Aorta (tissue), 5 donors: ENCODE results near the gene ERBIN. TPM values are rescaled to one million over a fixed set of nuclear protein-coding genes. Genes with fewer than 3 reads are reported as not detected.

Source experiments
- ATAC-seq: fragments of 200-7000 bp; cut with Tn5 transposase; one replicate; pipeline ENCODE4 v1.9.1; 2022; ENCODE audit warnings: moderate library complexity; ENCODE audit not compliant: low FRiP score
- DNase-seq, 2 donors: peaks; one replicate each; pipeline ENCODE4 v3.0.0-alpha.2; 2020
- H3K27ac ChIP-seq, 2 donors: one replicate each; pipeline ENCODE4 v1.5.1; 2013; ENCODE audit warnings: low read length in 2 of 2, mild to moderate bottlenecking in 2 of 2, moderate library complexity in 2 of 2, control low read depth in 1 of 2, inconsistent platforms in 1 of 2, low read depth in 1 of 2
- H3K27me3 ChIP-seq, 2 donors: one replicate each; pipeline ENCODE4 v1.6.1; 2013; ENCODE audit warnings: control low read depth in 1 of 2, low read length in 1 of 2, mild to moderate bottlenecking in 1 of 2, moderate library complexity in 1 of 2; ENCODE audit not compliant: insufficient read depth in 2 of 2, control insufficient read depth in 1 of 2
- H3K36me3 ChIP-seq, 2 donors: one replicate each; pipeline ENCODE4 v1.6.1; 2013; ENCODE audit warnings: control low read depth in 1 of 2, low read length in 1 of 2, mild to moderate bottlenecking in 1 of 2; ENCODE audit not compliant: insufficient read depth in 2 of 2, control insufficient read depth in 1 of 2
- H3K4me1 ChIP-seq, 2 donors: one replicate each; pipeline ENCODE4 v1.6.1; 2013; ENCODE audit warnings: low read length in 2 of 2, control low read depth in 1 of 2, mild to moderate bottlenecking in 1 of 2, moderate library complexity in 1 of 2; ENCODE audit not compliant: insufficient read depth in 2 of 2, control insufficient read depth in 1 of 2
- H3K4me3 ChIP-seq, 2 donors: one replicate each; pipeline ENCODE4 v1.5.1; 2013; ENCODE audit warnings: low read length in 2 of 2, control low read depth in 1 of 2, mild to moderate bottlenecking in 1 of 2
- H3K9me3 ChIP-seq: one replicate; pipeline ENCODE4 v1.6.1; 2013; ENCODE audit warnings: mild to moderate bottlenecking, low read length; ENCODE audit not compliant: control insufficient read depth
- WGBS, 2 donors: extraction: QIAGEN DNeasy Blood & Tissue Kit; methylation state at CpG; one replicate each; pipeline ENCODE4 v1.1.7; 2013; 5-methylcytosine and 5-hydroxymethylcytosine counted together
- intact Hi-C, 2 donors: fragments of 100-400 bp; cut with DNase I; formaldehyde crosslinking; loops; one replicate each; pipeline versions ENCODE4 v1.14.2 to v1.15.0; 2022
- polyA plus RNA-seq, 2 donors: library from polyadenylated mRNA; stranded (reverse); fragments of 200-250 nt; gene quantifications; one replicate each; pipeline ENCODE4 v1.2.3, GENCODE V29; 2013
- total RNA-seq, 2 donors: library from RNA; stranded (reverse); fragmentation: NEBNext Ultra II Directional; extraction: Animal tissue kit (Norgen Biotek cat#: 25700); gene quantifications; one replicate each; pipeline ENCODE4 v1.2.1, GENCODE V29; 2021
- donor health status: healthy with polysubstance abuse.
- donor health status: Bipolar disorder and iron deficiency.
- donor health status: DM: no; HTN: no; CAD: no.
- donor health status: DM: no; HTN: no; CAD: no.
- donor health status: DM: yes; HTN: yes; CAD: no.

Gene ERBIN
- total and polyA plus RNA-seq, 4 donors: 15.2 to 78.6 (median 40.6) TPM

- no peak overlapping the region for H3K27ac ChIP-seq
- H3K36me3 ChIP-seq: no peaks in the 10 kb centered on the region
- intact Hi-C loops: no loop called here
- DNase-seq (no peak), ATAC-seq (no peak)
- H3K4me1 ChIP-seq: no peaks in the 10 kb centered on the region
- H3K4me3 ChIP-seq: no peak overlapping the region
- H3K9me3 ChIP-seq: no peaks in the 10 kb centered on the region
- 98 to 99% methylated on average over 1 of the region's 1 CpG for whole genome bisulfite sequencing, 2 donors
- H3K27me3 ChIP-seq: no peaks in the 10 kb centered on the region
Observed at GRCh38 chr5:65994117-65994786, 67.9 kb downstream of the ERBIN start.

GRCh38 chr5:65999061-65999723 is 72.8 kb downstream of the ERBIN start:
- Histone ChIP-seq H3K27ac (no peak overlapping the region), H3K4me1 (no peaks in the 10 kb centered on the region), H3K9me3 (no peaks in the 10 kb centered on the region), H3K36me3 (no peaks in the 10 kb centered on the region), H3K27me3 (no peaks in the 10 kb centered on the region), H3K4me3 (no peak overlapping the region)
- intact Hi-C loops: no loop called here
- DNase-seq: no peak
- ATAC-seq: no peak
- WGBS, 2 donors: 91 to 96% methylated on average over 9 of the region's 9 CpGs

GRCh38 chr5:66001952-66002351 is 75.6 kb downstream of the ERBIN start:
- Histone ChIP-seq H3K4me3 (no peak overlapping the region), H3K27me3 (no peaks in the 10 kb centered on the region), H3K27ac (no peak overlapping the region), H3K4me1 (no peaks in the 10 kb centered on the region), H3K9me3 (no peaks in the 10 kb centered on the region), H3K36me3 (no peaks in the 10 kb centered on the region)
- WGBS, 2 donors: 97 to 99% methylated on average over 4 of the region's 4 CpGs
- ATAC-seq (no peak), DNase-seq (no peak)
- intact Hi-C loops: no loop called here

- no peak for ATAC-seq
- Histone ChIP-seq H3K36me3 (no peaks in the 10 kb centered on the region), H3K4me3 (no peak overlapping the region), H3K27ac (no peak overlapping the region), H3K4me1 (no peaks in the 10 kb centered on the region), H3K27me3 (no peaks in the 10 kb centered on the region), H3K9me3 (no peaks in the 10 kb centered on the region)
- intact Hi-C loops: no loop called here
- 86 to 91% methylated on average over 2 of the region's 2 CpGs for WGBS, 2 donors
- DNase-seq: no peak
Observed at GRCh38 chr5:66002415-66002814, 76.0 kb downstream of the ERBIN start.

GRCh38 chr5:66004216-66004615 is 77.8 kb downstream of the ERBIN start:
- intact Hi-C loops: no loop called here
- DNase-seq (no peak), ATAC-seq (no peak)
- Histone ChIP-seq H3K27me3 (no peaks in the 10 kb centered on the region), H3K4me1 (no peaks in the 10 kb centered on the region), H3K4me3 (no peak overlapping the region), H3K36me3 (no peaks in the 10 kb centered on the region), H3K27ac (no peak overlapping the region), H3K9me3 (no peaks in the 10 kb centered on the region)
- WGBS, 2 donors: 97 to 98% methylated on average over 14 of the region's 14 CpGs

- no peaks in the 10 kb centered on the region for H3K27me3 ChIP-seq
- 97 to 98% methylated on average over 2 of the region's 2 CpGs for WGBS, 2 donors
- H3K9me3 ChIP-seq: no peaks in the 10 kb centered on the region
- H3K4me1 ChIP-seq: peaks cover 0 to 2% of the 10 kb centered on the region in 2 donors
- intact Hi-C loops: no loop called here
- no peak overlapping the region for H3K27ac ChIP-seq
- H3K36me3 ChIP-seq: no peaks in the 10 kb centered on the region
- no peak for ATAC-seq
- no peak for DNase-seq
- H3K4me3 ChIP-seq: no peak overlapping the region
Observed at GRCh38 chr5:66009277-66009676, 82.9 kb downstream of the ERBIN start.

- DNase-seq: no peak
- Histone ChIP-seq H3K4me1 (peaks cover 0 to 2% of the 10 kb centered on the region in 2 donors), H3K27me3 (no peaks in the 10 kb centered on the region), H3K9me3 (no peaks in the 10 kb centered on the region), H3K4me3 (no peak overlapping the region), H3K27ac (no peak overlapping the region), H3K36me3 (no peaks in the 10 kb centered on the region)
- no peak for ATAC-seq
- intact Hi-C loops: loop anchor here (10.0 kb wide), 1 partner anchor 86 kb away; the partner anchor contains the start of gene ERBIN (in 2 of the 2)
Observed at GRCh38 chr5:66010476-66010875, 84.1 kb downstream of the ERBIN start.

GRCh38 chr5:66012271-66012670 is 85.9 kb downstream of the ERBIN start:
- peaks cover 0 to 2% of the 10 kb centered on the region in 2 donors for H3K4me1 ChIP-seq
- no peak for ATAC-seq
- intact Hi-C loops: loop anchor here (10.0 kb wide), 1 partner anchor 87 kb away; the partner anchor contains the start of gene ERBIN (in 2 of the 2)
- no peaks in the 10 kb centered on the region for H3K27me3 ChIP-seq
- DNase-seq: no peak
- no peaks in the 10 kb centered on the region for H3K9me3 ChIP-seq
- H3K27ac ChIP-seq: no peak overlapping the region
- no peaks in the 10 kb centered on the region for H3K36me3 ChIP-seq
- H3K4me3 ChIP-seq: no peak overlapping the region

- WGBS, 2 donors: 11 to 28% methylated on average over 2 of the region's 2 CpGs
- Histone ChIP-seq H3K9me3 (no peaks in the 10 kb centered on the region), H3K27me3 (no peaks in the 10 kb centered on the region), H3K36me3 (no peaks in the 10 kb centered on the region), H3K4me1 (peaks cover 0 to 2% of the 10 kb centered on the region in 2 donors), H3K4me3 (no peak overlapping the region), H3K27ac (no peak overlapping the region)
- DNase-seq: no peak
- intact Hi-C loops: loop anchor here (10.0 kb wide), 1 partner anchor 89 kb away; the partner anchor contains the start of gene ERBIN (in 2 of the 2)
- ATAC-seq: no peak
Observed at GRCh38 chr5:66013397-66013796, 87.0 kb downstream of the ERBIN start.
